Measurements from ENCODE around the gene C11orf52.
A peak's percentile ranks its signal among the peaks of the same experiment; 100 is the strongest.

The C11orf52 gene

DNA sequence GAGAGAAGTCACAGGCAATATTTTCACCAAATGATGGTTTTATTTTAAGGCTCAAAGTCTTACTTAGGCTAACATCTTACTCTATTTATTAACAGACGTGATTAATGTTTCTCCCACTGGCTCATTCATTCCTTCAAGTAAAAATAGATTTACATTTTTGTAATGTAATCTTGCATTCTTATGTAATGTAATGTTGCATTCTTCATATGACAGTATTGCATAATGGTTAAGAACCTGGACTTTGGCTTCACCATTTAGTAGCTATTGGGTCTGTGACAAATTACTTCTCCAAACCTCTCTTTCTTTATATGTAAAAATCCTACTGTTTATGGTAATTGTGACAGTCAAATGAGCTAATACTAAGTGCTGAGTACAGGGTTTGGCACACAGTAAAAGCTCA, 15.2 kb downstream of the C11orf52 start:
- no peak overlapping the region for H3K9ac ChIP-seq
- no peaks in the 10 kb centered on the region for H4K20me1 ChIP-seq
- no peaks in the 10 kb centered on the region for H3K9me3 ChIP-seq (replicated peaks in 1 of 11)
- TF ChIP-seq Cebpa-rat (IDR thresholded peaks at IDR 0.05), result no peak
- H3K27me3 ChIP-seq, result peaks cover 0 to 27% (median 15%) of the 10 kb centered on the region in 11 experiments; a peak in 14 of 22 replicates
- H3K36me3 ChIP-seq, result no peaks in the 10 kb centered on the region
- no peak overlapping the region for H3K4me3 ChIP-seq
- H3K27ac ChIP-seq, result no peak overlapping the region
- H3K4me1 ChIP-seq, result peaks cover 35 to 41% (median 38%) of the 10 kb centered on the region in 10 experiments
- H3K4me2 ChIP-seq, result no peak overlapping the region

DNA sequence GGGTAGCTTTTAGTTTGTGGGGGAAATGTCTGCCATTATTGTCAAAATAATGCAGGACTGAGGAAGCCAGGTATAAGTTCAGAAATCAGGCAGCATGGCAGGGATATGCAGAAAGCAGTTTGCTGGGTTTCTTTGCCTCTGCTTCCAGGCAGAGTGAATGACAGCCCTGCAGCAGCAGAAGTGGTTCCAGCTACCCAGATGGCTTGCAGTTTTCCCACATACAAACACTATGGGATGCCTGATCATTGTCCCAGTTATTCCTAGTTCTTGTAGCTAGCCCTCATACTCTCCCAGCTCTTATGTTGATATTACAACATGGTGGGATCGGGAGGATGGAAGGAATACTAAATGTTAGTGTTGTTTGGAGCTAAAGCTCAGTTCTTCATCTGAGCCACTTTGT, 15.6 kb downstream of the C11orf52 start:
- Histone ChIP-seq H3K27me3 (peaks cover 0 to 27% (median 15%) of the 10 kb centered on the region in 11 experiments; a peak in 14 of 22 replicates), H3K36me3 (no peaks in the 10 kb centered on the region), H3K4me2 (no peak overlapping the region), H4K20me1 (no peaks in the 10 kb centered on the region), H3K9ac (no peak overlapping the region), H3K9me3 (replicated peaks in 1 of 11) (no peaks in the 10 kb centered on the region), H3K27ac (no peak overlapping the region), H3K4me3 (no peak overlapping the region), H3K4me1 (peaks cover 39 to 45% (median 41%) of the 10 kb centered on the region in 10 experiments)
- TF ChIP-seq Cebpa-rat (IDR thresholded peaks at IDR 0.05), result no peak

DNA sequence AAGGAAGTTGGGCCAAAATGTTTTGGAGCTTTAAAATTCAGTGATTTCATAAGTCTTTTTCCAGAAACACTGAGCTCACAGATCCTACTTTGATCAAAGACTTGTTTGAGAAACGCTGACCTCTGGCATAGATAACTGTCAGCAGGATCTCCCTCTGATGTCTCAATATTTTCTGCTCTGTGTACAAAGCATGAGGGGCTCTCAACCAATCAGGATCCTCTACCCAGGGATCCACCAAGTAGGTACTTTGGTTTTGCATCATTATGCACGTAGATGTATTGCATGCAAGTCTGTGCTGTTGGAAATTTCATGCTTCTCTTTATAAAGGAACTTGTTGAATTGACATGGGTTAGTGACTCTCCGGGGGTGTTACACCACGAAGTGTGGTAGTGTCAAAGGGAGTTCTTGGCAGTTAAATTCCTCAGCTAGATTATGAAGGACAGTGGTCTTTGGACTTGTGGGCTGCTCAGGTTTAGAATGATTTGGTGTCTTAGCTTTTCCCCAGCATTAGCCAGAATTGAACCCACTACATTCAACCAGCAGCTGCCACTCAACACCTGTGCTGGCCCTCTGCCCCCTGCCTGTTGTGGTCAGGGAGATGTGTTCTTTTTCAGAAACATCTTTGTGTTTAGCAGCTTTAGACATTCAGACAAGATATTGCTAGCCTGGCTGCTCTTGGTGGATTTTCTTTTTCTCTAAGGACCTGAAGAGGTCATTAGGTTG, 16.8 kb downstream of the C11orf52 start:
- Histone ChIP-seq H3K36me3 (no peaks in the 10 kb centered on the region), H3K9ac (peak overlapping the region in 2 of 11 experiments; percentile 11 to 73; a peak in 2 of 22 replicates), H3K4me3 (no peak overlapping the region; a peak in 1 of 20 replicates), H3K27me3 (peaks cover 0 to 27% (median 15%) of the 10 kb centered on the region in 11 experiments; a peak in 14 of 22 replicates), H3K4me2 (peak overlapping the region; percentile 74 to 94 (median 94)), H3K4me1 (peaks cover 39 to 45% (median 42%) of the 10 kb centered on the region in 10 experiments), H3K27ac (0 out of 22 replicates have a peak overlapping the region, but pooled peaks of 1 of the 11 experiments have one; percentile 12), H3K9me3 (replicated peaks in 1 of 11) (no peaks in the 10 kb centered on the region), H4K20me1 (no peaks in the 10 kb centered on the region)
- no peak for TF ChIP-seq Cebpa-rat (IDR thresholded peaks at IDR 0.05)

DNA sequence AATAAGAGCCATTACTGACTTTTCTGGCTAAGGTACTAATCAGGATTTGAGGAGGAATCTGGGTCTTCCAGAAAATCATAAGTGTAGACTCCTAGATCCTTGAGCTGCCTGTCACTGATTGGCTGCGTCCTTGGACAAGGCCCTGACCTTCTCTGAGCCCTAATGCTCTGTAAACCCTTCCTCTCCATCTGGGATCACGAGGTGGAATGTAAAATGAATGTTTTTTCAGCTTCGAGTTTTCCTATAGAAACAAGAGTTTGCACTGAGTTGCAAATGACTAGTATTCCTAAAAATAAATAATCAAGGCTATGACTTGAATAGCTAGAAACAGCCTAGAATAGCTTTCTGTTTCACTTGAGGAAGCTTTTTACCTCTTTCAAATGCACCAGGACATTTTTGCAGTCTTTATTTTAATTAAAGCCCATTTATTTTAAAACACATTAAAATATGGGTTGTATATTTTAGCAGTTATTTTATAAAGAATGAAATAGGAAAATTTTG, 17.4 kb downstream of the C11orf52 start:
- H3K4me2 ChIP-seq, result peak overlapping the region; percentile 74 to 94 (median 94)
- peak overlapping the region in 9 of 11 experiments; percentile 43 to 73 (median 64); a peak in 14 of 22 replicates for H3K9ac ChIP-seq
- H3K27ac ChIP-seq, result 0 out of 22 replicates have a peak overlapping the region, but pooled peaks of 2 of the 11 experiments have one; percentile 12 to 26
- no peaks in the 10 kb centered on the region for H3K36me3 ChIP-seq
- H3K9me3 ChIP-seq (replicated peaks in 1 of 11), result no peaks in the 10 kb centered on the region
- peak overlapping the region; percentile 65 to 77 (median 70) for H3K4me3 ChIP-seq
- H3K4me1 ChIP-seq, result peaks cover 39 to 45% (median 42%) of the 10 kb centered on the region in 10 experiments
- no peak for TF ChIP-seq Cebpa-rat (IDR thresholded peaks at IDR 0.05)
- no peaks in the 10 kb centered on the region for H4K20me1 ChIP-seq
- peaks cover 0 to 27% (median 15%) of the 10 kb centered on the region in 11 experiments; a peak in 14 of 22 replicates for H3K27me3 ChIP-seq

DNA sequence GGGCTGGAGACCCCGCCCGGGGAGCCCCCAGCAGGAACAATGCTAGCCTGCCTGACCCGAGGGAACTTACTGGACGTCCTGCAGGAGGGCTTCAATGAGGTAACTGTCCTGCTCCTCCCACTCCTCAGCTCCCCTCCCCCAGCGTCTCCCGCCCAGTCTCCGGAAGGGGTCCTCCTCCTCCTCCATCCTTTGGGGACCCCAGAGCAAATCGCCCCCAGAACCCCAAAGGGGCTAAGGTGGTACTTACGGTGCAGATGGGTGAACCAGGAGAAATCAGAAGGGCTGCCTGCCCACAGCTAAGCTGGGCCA, 18.7 kb downstream of the C11orf52 start:
- peak overlapping the region; percentile 74 to 94 (median 94) for H3K4me2 ChIP-seq
- H3K4me3 ChIP-seq, result peak overlapping the region; percentile 65 to 77 (median 70)
- H3K27ac ChIP-seq, result peak overlapping the region in 5 of 11 experiments; percentile 26 to 50 (median 29); a peak in 7 of 22 replicates
- peak overlapping the region; percentile 43 to 73 (median 65) for H3K9ac ChIP-seq
- H3K27me3 ChIP-seq, result peaks cover 0 to 27% (median 15%) of the 10 kb centered on the region in 11 experiments; a peak in 14 of 22 replicates
- peaks cover 39 to 45% (median 42%) of the 10 kb centered on the region in 10 experiments for H3K4me1 ChIP-seq
- no peaks in the 10 kb centered on the region; a peak in 1 of 22 replicates for H4K20me1 ChIP-seq
- TF ChIP-seq Cebpa-rat (IDR thresholded peaks at IDR 0.05), result no peak
- H3K36me3 ChIP-seq, result no peaks in the 10 kb centered on the region
- no peaks in the 10 kb centered on the region for H3K9me3 ChIP-seq (replicated peaks in 1 of 11)

DNA sequence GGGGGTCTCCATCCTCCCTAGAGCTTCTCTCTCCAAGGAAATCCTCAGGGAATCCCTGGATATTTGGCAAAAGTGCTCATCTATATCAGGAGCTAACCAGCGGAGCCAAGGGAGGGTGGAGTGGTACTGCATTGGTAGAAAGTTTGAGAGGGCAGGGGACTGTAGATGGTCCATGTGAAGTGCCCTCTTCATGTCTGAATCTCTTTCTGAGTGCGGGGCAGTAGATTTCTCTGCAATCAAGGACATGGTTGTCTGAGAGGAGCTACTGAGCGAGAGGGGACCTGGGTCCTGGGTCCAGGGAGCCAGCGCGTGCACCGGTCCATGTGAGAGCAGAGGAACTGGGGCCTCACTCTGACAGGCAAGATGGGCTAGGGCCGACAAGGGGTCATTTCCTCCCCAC, 19.1 kb downstream of the C11orf52 start:
- Histone ChIP-seq H3K9ac (peak overlapping the region in 1 of 11 experiments; percentile 73; a peak in 1 of 22 replicates), H4K20me1 (no peaks in the 10 kb centered on the region; a peak in 1 of 22 replicates), H3K27me3 (peaks cover 0 to 27% (median 15%) of the 10 kb centered on the region in 11 experiments; a peak in 14 of 22 replicates), H3K27ac (no peak overlapping the region), H3K36me3 (no peaks in the 10 kb centered on the region), H3K4me2 (peak overlapping the region; percentile 74 to 94 (median 94)), H3K4me1 (peaks cover 39 to 45% (median 42%) of the 10 kb centered on the region in 10 experiments), H3K4me3 (peak overlapping the region in 7 of 10 experiments; percentile 68 to 74 (median 70); a peak in 8 of 20 replicates), H3K9me3 (replicated peaks in 1 of 11) (no peaks in the 10 kb centered on the region)
- TF ChIP-seq Cebpa-rat (IDR thresholded peaks at IDR 0.05), result no peak

DNA sequence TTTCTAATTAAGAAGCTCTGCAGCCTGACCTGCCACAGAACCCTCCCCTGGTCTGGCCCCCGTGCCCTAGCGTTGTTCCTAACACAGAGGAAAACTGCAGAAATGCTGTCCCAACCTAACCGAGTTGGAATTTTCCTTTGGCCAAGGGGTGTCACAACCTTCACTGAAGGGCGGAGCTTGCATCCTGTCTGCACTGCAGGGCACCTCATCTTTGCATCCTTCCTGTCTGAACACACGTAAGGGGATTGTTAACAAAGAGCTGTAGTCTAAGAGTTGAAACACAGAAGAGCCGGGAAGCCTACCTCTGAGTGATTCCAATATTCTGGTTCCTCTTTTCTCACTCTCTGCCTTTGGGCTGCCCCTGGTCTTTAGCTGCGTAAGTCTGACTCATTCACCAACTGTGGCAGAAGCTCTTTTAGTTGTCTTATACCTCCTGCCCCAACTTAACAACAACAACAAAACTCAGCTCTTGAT, 20.0 kb downstream of the C11orf52 start:
- Histone ChIP-seq H3K36me3 (no peaks in the 10 kb centered on the region), H3K4me2 (peak overlapping the region; percentile 36 to 94 (median 94)), H3K27me3 (peaks cover 0 to 27% (median 15%) of the 10 kb centered on the region in 11 experiments; a peak in 14 of 22 replicates), H4K20me1 (no peaks in the 10 kb centered on the region; a peak in 1 of 22 replicates), H3K9me3 (replicated peaks in 1 of 11) (no peaks in the 10 kb centered on the region), H3K4me3 (peak overlapping the region in 1 of 10 experiments; percentile 25; a peak in 3 of 20 replicates), H3K4me1 (peaks cover 39 to 45% (median 42%) of the 10 kb centered on the region in 10 experiments), H3K9ac (peak overlapping the region in 4 of 11 experiments; percentile 4 to 31 (median 11); a peak in 3 of 22 replicates), H3K27ac (peak overlapping the region in 6 of 11 experiments; percentile 33 to 63 (median 51); a peak in 12 of 22 replicates)
- no peak for TF ChIP-seq Cebpa-rat (IDR thresholded peaks at IDR 0.05)

DNA sequence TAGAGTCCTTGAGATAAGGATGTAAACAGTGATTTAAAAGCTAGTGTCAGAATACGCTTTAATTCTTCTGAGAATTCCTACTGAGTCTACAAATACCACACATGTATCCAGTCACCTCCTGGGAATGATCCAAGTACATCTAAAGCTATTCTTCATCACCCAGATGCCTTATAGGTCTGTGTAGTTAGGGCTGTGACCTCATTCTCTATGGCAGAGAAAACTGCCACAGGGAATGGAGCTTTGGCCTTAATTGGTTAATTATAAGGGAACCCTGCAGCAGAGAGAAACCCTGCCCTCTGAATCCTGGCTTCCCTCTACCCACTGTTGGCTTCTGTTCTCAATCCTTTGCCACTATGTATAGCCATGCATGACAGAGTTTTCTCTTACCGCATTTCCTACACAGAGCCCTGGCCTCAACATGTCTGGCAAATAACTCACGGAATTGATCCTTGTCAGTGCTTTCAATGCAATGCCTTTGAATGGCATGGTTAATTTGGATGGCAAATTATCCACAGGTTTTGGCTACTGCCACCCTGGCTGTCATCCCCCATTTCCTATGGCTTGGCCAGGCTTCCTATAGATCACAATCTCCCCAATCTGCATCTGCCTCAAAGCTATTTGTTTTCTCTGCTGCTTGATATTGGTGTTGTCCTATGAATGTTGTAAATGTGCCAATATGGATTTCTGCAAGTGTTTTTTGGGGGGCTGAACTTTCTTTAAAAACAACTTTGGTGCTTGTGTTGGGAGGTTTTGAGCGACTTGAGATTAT, 21.3 kb downstream of the C11orf52 start:
- peaks cover 37 to 44% (median 40%) of the 10 kb centered on the region in 10 experiments for H3K4me1 ChIP-seq
- H3K27me3 ChIP-seq, result peaks cover 0 to 27% (median 15%) of the 10 kb centered on the region in 11 experiments; a peak in 14 of 22 replicates
- no peak overlapping the region for H3K27ac ChIP-seq
- no peak overlapping the region for H3K9ac ChIP-seq
- no peaks in the 10 kb centered on the region; a peak in 1 of 22 replicates for H4K20me1 ChIP-seq
- no peaks in the 10 kb centered on the region for H3K36me3 ChIP-seq
- H3K9me3 ChIP-seq (replicated peaks in 1 of 11), result no peaks in the 10 kb centered on the region
- H3K4me2 ChIP-seq, result no peak overlapping the region
- H3K4me3 ChIP-seq, result no peak overlapping the region
- no peak for TF ChIP-seq Cebpa-rat (IDR thresholded peaks at IDR 0.05)
